IPS-NIHi7 (cell line): ENCODE measurements around the gene DACH1.
"Not testable (repeated sequence)": the region's sequence is repeated elsewhere in the genome, so short reads cannot be mapped to it uniquely, and the experiment has no call there.

Experiments
- DNase-seq: peaks from one replicate; pipeline ENCODE4 v3.0.0; 2012; ENCODE audit warnings: mixed read lengths; ENCODE audit errors: extremely low spot score

Gene DACH1

GRCh38 chr13:71866335-71867130 is 471 bp downstream of the DACH1 start:
- DNase-seq = peak; percentile 15

GRCh38 chr13:71865874-71866334 is 1.1 kb downstream of the DACH1 start:
- DNase-seq = no peak

- DNase-seq = peak; percentile 15
Observed at GRCh38 chr13:71864986-71865873, 1.8 kb downstream of the DACH1 start.

GRCh38 chr13:71864094-71864985 is 2.7 kb downstream of the DACH1 start:
- peak; percentile 29 for DNase-seq

GRCh38 chr13:71863254-71863865 is 3.6 kb downstream of the DACH1 start:
- no peak for DNase-seq

GRCh38 chr13:71862459-71862943 is 4.5 kb downstream of the DACH1 start:
- no peak for DNase-seq

- no peak for DNase-seq
Observed at GRCh38 chr13:71861769-71862458, 5.1 kb downstream of the DACH1 start.

GRCh38 chr13:71860547-71861138 is 6.4 kb downstream of the DACH1 start:
- DNase-seq = no peak

- DNase-seq = no peak
Observed at GRCh38 chr13:71858647-71859046, 8.4 kb downstream of the DACH1 start.

GRCh38 chr13:71856548-71857043 is 10.4 kb downstream of the DACH1 start:
- no peak for DNase-seq

- DNase-seq = no peak
Observed at GRCh38 chr13:71854401-71854800, 12.6 kb downstream of the DACH1 start.

- no peak for DNase-seq
Observed at GRCh38 chr13:71853725-71854124, 13.3 kb downstream of the DACH1 start.

- DNase-seq = no peak
Observed at GRCh38 chr13:71852736-71853135, 14.3 kb downstream of the DACH1 start.

- DNase-seq = no peak
Observed at GRCh38 chr13:71851498-71852409, 15.2 kb downstream of the DACH1 start.

- no peak for DNase-seq
Observed at GRCh38 chr13:71842003-71842402, 25.0 kb downstream of the DACH1 start.

GRCh38 chr13:71838842-71839241 is 28.2 kb downstream of the DACH1 start:
- no peak for DNase-seq

GRCh38 chr13:71837582-71837981 is 29.4 kb downstream of the DACH1 start:
- DNase-seq = not testable (repeated sequence)

- peak; percentile 10 for DNase-seq
Observed at GRCh38 chr13:71831716-71832115, 35.3 kb downstream of the DACH1 start.

- no peak for DNase-seq
Observed at GRCh38 chr13:71830736-71831135, 36.3 kb downstream of the DACH1 start.
